Esophagus muscularis mucosa (tissue), 4 donors: ENCODE data around the gene RELCH.

Source experiments
- EP300 ChIP-seq: sonication (generic); formaldehyde crosslinking; IDR thresholded peaks from one replicate; pipeline ENCODE4 v1.6.1; 2017; ENCODE audit warnings: antibody characterized with exemption
- POLR2A ChIP-seq: fragments of 450-650 bp; IDR thresholded peaks from one replicate; pipeline ENCODE4 v1.6.1; 2017; ENCODE audit warnings: antibody characterized with exemption, moderate library complexity, mild to moderate bottlenecking, low read depth
- POLR2AphosphoS5 ChIP-seq, 2 donors: sonication (generic); formaldehyde crosslinking; IDR thresholded peaks; one replicate each; pipeline ENCODE4 v1.6.1; 2017; ENCODE audit warnings: antibody characterized with exemption in 2 of 2
- TF ChIP-seq, protein P1 (sequence below), 3 experiments: fragments of 200-600 bp in 2 of 3; fragments of 450-650 bp in 1 of 3; sonication (generic) in 2 of 3; IDR thresholded peaks; one replicate each; pipeline ENCODE4 v1.5.1; 2017 to 2019; ENCODE audit warnings: antibody characterized with exemption in 3 of 3, mild to moderate bottlenecking in 2 of 3, moderate library complexity in 1 of 3

DNA sequence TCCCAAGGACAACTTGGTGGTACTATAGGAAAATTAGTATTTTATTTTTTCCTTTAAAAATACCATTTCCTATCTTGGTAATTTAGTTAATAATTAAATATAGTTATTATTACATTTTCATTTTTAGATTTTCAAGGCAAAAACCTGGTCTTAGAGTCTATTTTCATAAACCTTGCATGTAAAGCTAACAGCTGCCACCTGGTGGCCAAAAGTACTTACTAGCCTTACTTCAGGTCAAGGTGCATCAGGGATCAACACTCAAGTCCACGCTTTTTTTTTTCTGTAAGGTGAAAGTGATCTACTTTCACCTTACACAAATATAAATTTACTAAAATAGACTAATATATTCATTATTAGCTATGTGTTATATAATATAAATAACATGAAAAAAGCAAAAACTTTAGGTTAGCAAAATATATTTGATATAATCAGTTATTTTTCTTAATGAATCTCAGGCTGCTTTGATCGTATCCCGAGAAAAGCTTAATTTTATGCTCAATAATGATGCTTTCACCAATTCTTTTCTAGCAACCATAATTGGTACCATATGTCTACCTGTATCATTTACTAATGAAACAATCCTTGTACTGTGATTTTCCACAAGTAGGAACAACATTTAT, 62.5 kb downstream of the RELCH start:
- TF ChIP-seq, protein P1, sequence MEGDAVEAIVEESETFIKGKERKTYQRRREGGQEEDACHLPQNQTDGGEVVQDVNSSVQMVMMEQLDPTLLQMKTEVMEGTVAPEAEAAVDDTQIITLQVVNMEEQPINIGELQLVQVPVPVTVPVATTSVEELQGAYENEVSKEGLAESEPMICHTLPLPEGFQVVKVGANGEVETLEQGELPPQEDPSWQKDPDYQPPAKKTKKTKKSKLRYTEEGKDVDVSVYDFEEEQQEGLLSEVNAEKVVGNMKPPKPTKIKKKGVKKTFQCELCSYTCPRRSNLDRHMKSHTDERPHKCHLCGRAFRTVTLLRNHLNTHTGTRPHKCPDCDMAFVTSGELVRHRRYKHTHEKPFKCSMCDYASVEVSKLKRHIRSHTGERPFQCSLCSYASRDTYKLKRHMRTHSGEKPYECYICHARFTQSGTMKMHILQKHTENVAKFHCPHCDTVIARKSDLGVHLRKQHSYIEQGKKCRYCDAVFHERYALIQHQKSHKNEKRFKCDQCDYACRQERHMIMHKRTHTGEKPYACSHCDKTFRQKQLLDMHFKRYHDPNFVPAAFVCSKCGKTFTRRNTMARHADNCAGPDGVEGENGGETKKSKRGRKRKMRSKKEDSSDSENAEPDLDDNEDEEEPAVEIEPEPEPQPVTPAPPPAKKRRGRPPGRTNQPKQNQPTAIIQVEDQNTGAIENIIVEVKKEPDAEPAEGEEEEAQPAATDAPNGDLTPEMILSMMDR (IDR thresholded peaks at IDR 0.05): peak; percentile 64 to 78 (median 74)
- TF ChIP-seq POLR2A (no peak), POLR2AphosphoS5 (IDR thresholded peaks at IDR 0.05) (no peak), EP300 (no peak)
